K562 (cell line): ENCODE data around the gene MRPL11. TPM values are rescaled to one million over a fixed set of nuclear protein-coding genes. Genes with fewer than 3 reads are reported as not detected.

Experiments used
- CHCHD3 ChIP-seq: fragments of 250-450 bp; sonication (Bioruptor Pico); IDR thresholded peaks from 2 replicates; pipeline ENCODE4 v2.1.2; 2022; ENCODE audit warnings: mild to moderate bottlenecking
- KLF6 ChIP-seq: fragments of 250-450 bp; sonication (Bioruptor Pico); IDR thresholded peaks from 2 replicates; pipeline ENCODE4 v1.4.0; 2020; ENCODE audit warnings: mild to moderate bottlenecking, moderate library complexity, borderline replicate concordance
- L3MBTL2 ChIP-seq: fragments of 450-650 bp; IDR thresholded peaks from 2 replicates; pipeline ENCODE4 v1.6.1; 2016; ENCODE audit warnings: mild to moderate bottlenecking, moderate library complexity
- LARP7 ChIP-seq: fragments of 450-650 bp; IDR thresholded peaks from 2 replicates; pipeline ENCODE4 v1.6.1; 2016
- MCM5 ChIP-seq: fragments of 450-650 bp; IDR thresholded peaks from 2 replicates; pipeline ENCODE4 v1.6.1; 2016; ENCODE audit warnings: low read depth
- MEIS2 ChIP-seq: fragments of 450-650 bp; IDR thresholded peaks from 2 replicates; pipeline ENCODE4 v1.6.1; 2014; ENCODE audit warnings: mild to moderate bottlenecking; ENCODE audit not compliant: partially characterized antibody
- NFATC3 ChIP-seq: fragments of 450-650 bp; IDR thresholded peaks from 2 replicates; pipeline ENCODE4 v1.6.1; 2017; ENCODE audit warnings: mild to moderate bottlenecking
- OTX1 ChIP-seq: fragments of 450-650 bp; formaldehyde crosslinking; IDR thresholded peaks from 2 replicates; pipeline ENCODE4 v1.4.0; 2022; ENCODE audit warnings: mild to moderate bottlenecking
- PCBP1 ChIP-seq: fragments of 200-400 bp; formaldehyde crosslinking; IDR thresholded peaks from 2 replicates; pipeline ENCODE4 v1.6.1; 2018; ENCODE audit warnings: mild to moderate bottlenecking, low read depth, low read length; ENCODE audit not compliant: poor library complexity, severe bottlenecking
- RBM25 ChIP-seq: fragments of 200-400 bp; formaldehyde crosslinking; IDR thresholded peaks from 2 replicates; pipeline ENCODE4 v1.6.1; 2018; ENCODE audit warnings: low read length, low read depth, moderate library complexity; ENCODE audit not compliant: severe bottlenecking
- SRSF3 ChIP-seq: fragments of 200-400 bp; formaldehyde crosslinking; IDR thresholded peaks from 2 replicates; pipeline ENCODE4 v1.6.1; 2016; ENCODE audit warnings: mild to moderate bottlenecking, low read length, moderate library complexity; ENCODE audit not compliant: insufficient read depth
- TSC22D4 ChIP-seq: fragments of 450-650 bp; IDR thresholded peaks from 2 replicates; pipeline ENCODE4 v1.6.1; 2016; ENCODE audit warnings: missing genetic modification characterization, missing biosample characterization, control low read depth
- WHSC1 ChIP-seq: IDR thresholded peaks from one replicate; pipeline ENCODE4 v1.6.1; 2012; ENCODE audit warnings: low read length, control low read depth, inconsistent platforms
- ZFP1 ChIP-seq: fragments of 450-650 bp; formaldehyde crosslinking; IDR thresholded peaks from 2 replicates; pipeline ENCODE4 v1.4.0; 2020; ENCODE audit warnings: mild to moderate bottlenecking, mixed read lengths
- ZNF217 ChIP-seq: sonication (generic); formaldehyde crosslinking; IDR thresholded peaks from 2 replicates; pipeline ENCODE4 v1.8.0; 2022; ENCODE audit warnings: mild to moderate bottlenecking, missing genetic modification reagents
- ZNF282 ChIP-seq: sonication (generic); formaldehyde crosslinking; IDR thresholded peaks from 2 replicates; pipeline ENCODE4 v1.8.1; 2023; ENCODE audit warnings: missing genetic modification reagents
- ZNF75A ChIP-seq: fragments of 450-650 bp; formaldehyde crosslinking; IDR thresholded peaks from 2 replicates; pipeline ENCODE4 v1.4.0; 2020; ENCODE audit warnings: mild to moderate bottlenecking
- ZNF830 ChIP-seq: fragments of 250-450 bp; sonication (Bioruptor Pico); IDR thresholded peaks from 2 replicates; pipeline ENCODE4 v1.5.0; 2021; ENCODE audit warnings: mild to moderate bottlenecking
- polyA plus RNA-seq, 8 experiments: library from polyadenylated mRNA; depleted of rRNA in 4 of 8; stranded (reverse) in 5 of 8; unstranded in 3 of 8; fragments of >200 nt; fragmentation: Nextera tagmentation in 2 of 8; fragmentation: Illumina TruSeq in 1 of 8; extraction: Ambion mirVana in 2 of 8; extraction: Trizol in 1 of 8; gene quantifications; 2 replicates each; pipeline versions ENCODE4 v1.2.1 to v1.2.3, GENCODE V29; 2011 to 2014; ENCODE audit warnings: inconsistent platforms in 1 of 8, missing spikeins in 1 of 8
- total RNA-seq, 7 experiments: library from RNA; depleted of rRNA in 6 of 7; stranded (reverse); fragments of >200 nt in 6 of 7; fragmentation: Illumina TruSeq in 2 of 7; extraction: Trizol in 2 of 7; gene quantifications; 2 replicates each; pipeline versions ENCODE4 v1.2.1 to v1.2.3, GENCODE V29; 2011 to 2021; ENCODE audit warnings: low replicate concordance in 1 of 7
- TF ChIP-seq, protein P1 (sequence below): fragments of 250-450 bp; sonication (Bioruptor Pico); IDR thresholded peaks from 2 replicates; pipeline ENCODE4 v1.9.0; 2021; ENCODE audit warnings: mild to moderate bottlenecking, inconsistent platforms
- TF ChIP-seq, protein P2 (sequence below): fragments of 450-650 bp; formaldehyde crosslinking; IDR thresholded peaks from 2 replicates; pipeline ENCODE4 v1.4.0; 2020; ENCODE audit warnings: mild to moderate bottlenecking
- TF ChIP-seq, protein P3 (sequence below): sonication (generic); formaldehyde crosslinking; IDR thresholded peaks from 2 replicates; pipeline ENCODE4 v1.8.0; 2022; ENCODE audit warnings: missing genetic modification reagents, mild to moderate bottlenecking, moderate library complexity, borderline replicate concordance
- TF ChIP-seq, protein P4 (sequence below): sonication (generic); formaldehyde crosslinking; IDR thresholded peaks from 2 replicates; pipeline ENCODE4 v1.8.1; 2023; ENCODE audit warnings: mild to moderate bottlenecking, missing genetic modification reagents
- TF ChIP-seq, protein P5 (sequence below): fragments of 250-450 bp; sonication (Bioruptor Pico); IDR thresholded peaks from 2 replicates; pipeline ENCODE4 v1.5.0; 2020; ENCODE audit warnings: mild to moderate bottlenecking

MRPL11 gene
- total and polyA plus RNA-seq, 9 of the 15 experiments (the other 6 are each of a cell fraction or from before 2014, with no cell fraction given), result 33.0 to 173 (median 91.9) TPM

DNA sequence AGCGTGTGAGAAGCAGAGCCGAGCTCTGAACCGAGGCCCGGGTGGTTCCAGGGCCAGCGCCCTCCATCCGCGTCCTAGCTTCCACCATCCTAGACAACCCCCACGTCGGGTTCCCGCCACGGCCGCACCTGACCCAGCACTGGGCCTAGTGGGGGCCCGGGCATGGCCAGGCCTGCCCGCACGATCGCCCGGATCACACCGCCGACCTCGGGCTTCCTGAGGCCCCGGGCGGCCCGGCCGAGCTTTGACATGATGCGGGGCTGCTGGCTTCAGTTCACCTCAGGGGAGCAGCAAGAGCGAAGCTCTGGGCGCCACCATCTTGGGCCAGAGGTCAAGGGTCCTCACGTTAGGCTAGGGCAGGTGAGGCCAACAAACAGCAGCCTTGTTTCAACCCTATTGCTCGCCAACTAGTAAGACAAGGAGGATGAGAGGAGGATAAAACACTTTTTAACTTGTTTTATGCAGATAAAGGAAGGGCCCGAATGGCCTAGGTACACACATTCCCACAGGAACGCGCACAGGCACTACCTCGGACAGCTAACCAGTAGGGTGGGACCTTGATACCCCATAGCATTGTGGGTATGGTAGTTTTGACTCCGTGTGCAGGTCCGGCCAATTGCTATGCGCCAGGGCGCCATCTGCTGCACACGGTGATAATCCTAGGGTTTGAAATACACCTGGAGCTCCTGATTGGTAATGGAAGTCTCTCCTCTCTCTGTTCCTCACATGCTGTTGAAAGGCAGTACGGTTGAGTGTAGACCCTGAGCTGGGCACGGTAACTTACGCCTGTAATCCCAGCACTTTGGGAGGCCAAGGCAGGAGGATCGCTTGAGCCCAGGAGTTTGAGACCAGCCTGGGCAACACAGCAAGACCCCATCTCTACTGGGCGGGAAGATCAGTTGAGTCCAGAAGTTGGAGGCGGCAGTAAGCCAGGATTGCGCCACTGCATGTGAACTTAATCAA lies at the start of gene MRPL11 (continued):
- TF ChIP-seq PCBP1 (no peak), ZNF217 (CRISPR knock-in tag) (no peak), OTX1 (no peak), RBM25 (peak; percentile 88), SRSF3 (no peak), LARP7 (no peak), L3MBTL2 (peak; percentile 23; the same call in 1 of the 2 replicates), NFATC3 (no peak), KLF6 (CRISPR knock-in tag) (no peak), MEIS2 (no peak), ZNF75A (CRISPR knock-in tag) (no peak), TSC22D4 (tag) (no peak), CHCHD3 (no peak), WHSC1 (no peak), ZNF830 (CRISPR knock-in tag) (no peak), ZNF282 (no peak), ZFP1 (CRISPR knock-in tag) (no peak), MCM5 (no peak)
- TF ChIP-seq, protein P1, sequence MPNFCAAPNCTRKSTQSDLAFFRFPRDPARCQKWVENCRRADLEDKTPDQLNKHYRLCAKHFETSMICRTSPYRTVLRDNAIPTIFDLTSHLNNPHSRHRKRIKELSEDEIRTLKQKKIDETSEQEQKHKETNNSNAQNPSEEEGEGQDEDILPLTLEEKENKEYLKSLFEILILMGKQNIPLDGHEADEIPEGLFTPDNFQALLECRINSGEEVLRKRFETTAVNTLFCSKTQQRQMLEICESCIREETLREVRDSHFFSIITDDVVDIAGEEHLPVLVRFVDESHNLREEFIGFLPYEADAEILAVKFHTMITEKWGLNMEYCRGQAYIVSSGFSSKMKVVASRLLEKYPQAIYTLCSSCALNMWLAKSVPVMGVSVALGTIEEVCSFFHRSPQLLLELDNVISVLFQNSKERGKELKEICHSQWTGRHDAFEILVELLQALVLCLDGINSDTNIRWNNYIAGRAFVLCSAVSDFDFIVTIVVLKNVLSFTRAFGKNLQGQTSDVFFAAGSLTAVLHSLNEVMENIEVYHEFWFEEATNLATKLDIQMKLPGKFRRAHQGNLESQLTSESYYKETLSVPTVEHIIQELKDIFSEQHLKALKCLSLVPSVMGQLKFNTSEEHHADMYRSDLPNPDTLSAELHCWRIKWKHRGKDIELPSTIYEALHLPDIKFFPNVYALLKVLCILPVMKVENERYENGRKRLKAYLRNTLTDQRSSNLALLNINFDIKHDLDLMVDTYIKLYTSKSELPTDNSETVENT, result no peak
- TF ChIP-seq, protein P2, sequence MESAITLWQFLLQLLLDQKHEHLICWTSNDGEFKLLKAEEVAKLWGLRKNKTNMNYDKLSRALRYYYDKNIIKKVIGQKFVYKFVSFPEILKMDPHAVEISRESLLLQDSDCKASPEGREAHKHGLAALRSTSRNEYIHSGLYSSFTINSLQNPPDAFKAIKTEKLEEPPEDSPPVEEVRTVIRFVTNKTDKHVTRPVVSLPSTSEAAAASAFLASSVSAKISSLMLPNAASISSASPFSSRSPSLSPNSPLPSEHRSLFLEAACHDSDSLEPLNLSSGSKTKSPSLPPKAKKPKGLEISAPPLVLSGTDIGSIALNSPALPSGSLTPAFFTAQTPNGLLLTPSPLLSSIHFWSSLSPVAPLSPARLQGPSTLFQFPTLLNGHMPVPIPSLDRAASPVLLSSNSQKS (CRISPR knock-in tag), result no peak
- TF ChIP-seq, protein P3, sequence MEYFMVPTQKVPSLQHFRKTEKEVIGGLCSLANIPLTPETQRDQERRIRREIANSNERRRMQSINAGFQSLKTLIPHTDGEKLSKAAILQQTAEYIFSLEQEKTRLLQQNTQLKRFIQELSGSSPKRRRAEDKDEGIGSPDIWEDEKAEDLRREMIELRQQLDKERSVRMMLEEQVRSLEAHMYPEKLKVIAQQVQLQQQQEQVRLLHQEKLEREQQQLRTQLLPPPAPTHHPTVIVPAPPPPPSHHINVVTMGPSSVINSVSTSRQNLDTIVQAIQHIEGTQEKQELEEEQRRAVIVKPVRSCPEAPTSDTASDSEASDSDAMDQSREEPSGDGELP, result peak; percentile 71; the same call in 1 of the 2 replicates
- TF ChIP-seq, protein P4, sequence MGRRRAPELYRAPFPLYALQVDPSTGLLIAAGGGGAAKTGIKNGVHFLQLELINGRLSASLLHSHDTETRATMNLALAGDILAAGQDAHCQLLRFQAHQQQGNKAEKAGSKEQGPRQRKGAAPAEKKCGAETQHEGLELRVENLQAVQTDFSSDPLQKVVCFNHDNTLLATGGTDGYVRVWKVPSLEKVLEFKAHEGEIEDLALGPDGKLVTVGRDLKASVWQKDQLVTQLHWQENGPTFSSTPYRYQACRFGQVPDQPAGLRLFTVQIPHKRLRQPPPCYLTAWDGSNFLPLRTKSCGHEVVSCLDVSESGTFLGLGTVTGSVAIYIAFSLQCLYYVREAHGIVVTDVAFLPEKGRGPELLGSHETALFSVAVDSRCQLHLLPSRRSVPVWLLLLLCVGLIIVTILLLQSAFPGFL, result no peak
- TF ChIP-seq, protein P5, sequence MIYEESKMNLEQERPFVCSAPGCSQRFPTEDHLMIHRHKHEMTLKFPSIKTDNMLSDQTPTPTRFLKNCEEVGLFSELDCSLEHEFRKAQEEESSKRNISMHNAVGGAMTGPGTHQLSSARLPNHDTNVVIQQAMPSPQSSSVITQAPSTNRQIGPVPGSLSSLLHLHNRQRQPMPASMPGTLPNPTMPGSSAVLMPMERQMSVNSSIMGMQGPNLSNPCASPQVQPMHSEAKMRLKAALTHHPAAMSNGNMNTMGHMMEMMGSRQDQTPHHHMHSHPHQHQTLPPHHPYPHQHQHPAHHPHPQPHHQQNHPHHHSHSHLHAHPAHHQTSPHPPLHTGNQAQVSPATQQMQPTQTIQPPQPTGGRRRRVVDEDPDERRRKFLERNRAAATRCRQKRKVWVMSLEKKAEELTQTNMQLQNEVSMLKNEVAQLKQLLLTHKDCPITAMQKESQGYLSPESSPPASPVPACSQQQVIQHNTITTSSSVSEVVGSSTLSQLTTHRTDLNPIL (CRISPR knock-in tag), result no peak
